GM21447 (cell line): ENCODE results near the gene DPP10.

Experiments
- ATAC-seq: cut with Tn5 transposase; IDR thresholded peaks from one replicate; pipeline ENCODE4 v1.9.1; 2021; ENCODE audit not compliant: unreplicated experiment

Gene DPP10

DNA sequence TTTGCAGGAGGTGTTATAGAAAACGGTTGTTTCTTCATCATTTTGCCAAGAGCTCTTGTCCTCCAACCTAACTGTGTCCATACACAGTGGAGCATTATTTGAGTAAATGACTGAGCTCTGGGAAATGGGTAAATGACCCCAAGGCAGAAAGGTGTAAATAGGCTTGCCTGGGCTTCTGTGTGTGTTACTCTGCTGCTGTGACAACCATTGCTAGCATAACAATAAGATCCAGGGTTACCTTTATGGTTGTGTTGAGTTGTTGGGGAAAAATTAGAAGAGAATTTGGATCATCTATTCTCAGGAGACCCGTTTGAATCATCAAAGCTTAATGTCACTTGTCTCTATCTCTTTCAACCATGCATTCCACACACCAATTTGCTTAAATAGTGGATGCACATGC is 672.7 kb downstream of the DPP10 start:
- no peak for ATAC-seq

DNA sequence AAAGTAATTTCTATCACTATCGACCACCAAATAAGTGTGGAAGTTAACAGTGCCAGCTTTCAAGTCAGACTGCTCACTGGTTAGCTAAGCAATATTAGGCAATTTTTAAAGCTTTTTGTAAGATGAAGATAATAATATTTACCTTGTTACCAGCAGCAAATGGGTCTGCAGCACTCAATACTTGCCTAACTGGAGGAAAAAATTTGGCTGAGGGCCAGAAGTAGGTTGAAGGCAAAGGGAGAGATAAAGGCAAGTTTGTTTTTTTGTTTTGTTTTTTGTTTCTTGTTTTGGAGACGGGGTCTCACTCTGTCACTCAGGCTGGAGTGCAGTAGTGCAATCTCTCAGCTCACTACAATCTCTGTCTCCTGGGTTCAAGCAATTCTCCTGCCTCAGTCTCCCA is 675.9 kb downstream of the DPP10 start:
- no peak for ATAC-seq

- no peak for ATAC-seq
Observed at GRCh38 chr2:115119086-115119485, 676.6 kb downstream of the DPP10 start.

- ATAC-seq = no peak
Observed at GRCh38 chr2:115122701-115123100, 680.3 kb downstream of the DPP10 start.

GRCh38 chr2:115124817-115125216 is 682.4 kb downstream of the DPP10 start:
- no peak for ATAC-seq

DNA sequence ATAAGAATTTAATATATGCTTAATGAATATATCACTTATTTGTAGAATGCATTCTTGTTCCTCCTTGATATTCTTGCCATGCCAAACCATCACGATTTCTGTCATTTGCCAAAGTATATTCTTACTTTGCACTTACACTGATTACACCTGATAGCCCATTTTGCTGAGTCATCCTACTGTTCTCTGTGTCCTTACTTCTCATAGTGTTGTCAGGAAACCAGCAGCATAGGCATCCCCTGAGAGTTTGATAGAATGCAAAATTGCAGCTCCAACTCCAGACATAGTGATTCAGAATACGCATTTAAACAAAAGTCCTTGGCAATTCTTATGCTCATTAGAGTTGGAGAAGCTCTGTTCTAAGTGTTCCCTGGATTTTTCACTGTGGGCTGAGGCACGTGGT is 687.1 kb downstream of the DPP10 start:
- ATAC-seq = no peak

GRCh38 chr2:115160531-115161080 is 718.2 kb downstream of the DPP10 start:
- no peak for ATAC-seq

DNA sequence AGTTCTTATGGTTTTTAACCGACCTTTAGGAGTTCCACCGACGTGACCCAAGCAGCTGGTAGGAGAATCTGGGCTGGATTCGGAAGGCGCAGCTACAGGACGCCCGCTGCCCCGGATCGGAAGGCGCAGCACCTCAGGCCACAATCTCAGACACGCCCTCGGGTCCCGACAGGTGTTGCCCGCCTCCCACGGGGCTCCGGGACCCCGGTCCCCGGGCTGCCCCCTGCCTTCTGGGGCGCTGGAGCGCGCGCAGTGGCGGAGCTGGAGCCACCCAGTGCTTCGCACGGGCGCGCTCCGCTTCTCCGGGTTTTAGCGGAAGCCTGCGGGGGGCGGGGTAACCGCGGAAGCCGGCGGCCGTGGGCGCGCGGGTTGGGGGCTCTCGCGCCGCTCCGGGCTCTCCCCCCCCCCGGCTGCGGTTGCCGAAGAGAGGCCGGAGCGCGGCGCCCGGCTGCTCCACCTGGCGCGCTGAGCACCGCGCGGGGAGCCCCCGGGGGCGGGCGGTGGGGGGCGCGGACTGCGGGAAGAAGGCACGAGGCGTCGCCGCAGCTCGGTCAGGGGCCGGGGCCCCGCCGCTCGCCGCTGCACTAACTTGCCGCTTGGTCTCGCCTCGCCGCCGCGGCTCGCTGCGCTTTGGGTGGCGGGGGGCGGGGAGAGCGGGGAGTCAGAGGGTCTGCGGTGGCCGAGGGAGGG is 718.8 kb downstream of the DPP10 start:
- ATAC-seq = no peak

GRCh38 chr2:115161771-115162493 is 719.5 kb downstream of the DPP10 start:
- no peak for ATAC-seq

- no peak for ATAC-seq
Observed at GRCh38 chr2:115162494-115163293, 720.3 kb downstream of the DPP10 start.

- no peak for ATAC-seq
Observed at GRCh38 chr2:115163572-115163971, 721.1 kb downstream of the DPP10 start.

DNA sequence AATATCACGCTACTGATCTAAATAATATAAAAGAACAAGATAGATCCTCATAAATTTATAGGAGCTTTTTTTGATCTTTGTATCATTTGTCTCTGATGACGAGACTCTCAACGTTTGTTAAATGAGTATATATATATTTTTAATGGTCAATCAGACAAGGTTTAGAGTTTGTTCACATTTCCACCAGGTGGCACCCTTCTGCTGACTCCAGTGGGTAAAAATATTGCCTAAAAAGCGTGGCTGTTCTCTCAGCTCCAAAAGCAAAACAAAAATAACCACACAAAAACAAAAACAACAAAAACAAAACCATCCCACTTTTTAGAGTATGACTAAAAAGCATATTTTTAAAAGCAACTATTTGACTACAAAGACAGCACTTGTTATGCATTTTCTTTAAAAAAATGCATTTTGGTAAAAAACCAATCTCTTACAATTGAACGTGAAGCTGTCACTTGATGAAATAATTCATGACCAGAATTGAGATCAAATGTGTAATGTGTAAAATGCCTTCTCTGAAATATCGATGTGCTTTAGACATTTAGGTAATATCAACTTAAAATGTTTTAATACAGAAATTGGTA is 723.2 kb downstream of the DPP10 start:
- no peak for ATAC-seq

- no peak for ATAC-seq
Observed at GRCh38 chr2:115168457-115168856, 726.0 kb downstream of the DPP10 start.

DNA sequence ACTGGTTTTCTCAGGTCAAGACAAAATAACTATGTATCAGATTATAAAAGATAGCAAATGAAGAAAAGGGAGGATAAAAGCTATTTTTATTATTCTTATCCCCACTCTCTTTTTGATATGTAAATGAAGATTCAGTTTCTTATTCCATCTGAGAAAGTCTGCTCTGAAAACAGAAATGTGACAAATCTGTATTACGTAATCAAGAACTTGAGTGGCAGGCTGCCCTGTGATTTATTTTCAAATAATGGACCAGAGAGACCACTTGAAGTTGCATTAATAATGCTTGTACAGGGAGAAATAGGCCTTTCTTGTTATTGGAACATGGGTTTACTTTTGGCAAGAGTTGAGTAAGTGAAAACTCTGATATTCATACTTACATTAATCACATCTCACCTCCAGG is 727.4 kb downstream of the DPP10 start:
- no peak for ATAC-seq

DNA sequence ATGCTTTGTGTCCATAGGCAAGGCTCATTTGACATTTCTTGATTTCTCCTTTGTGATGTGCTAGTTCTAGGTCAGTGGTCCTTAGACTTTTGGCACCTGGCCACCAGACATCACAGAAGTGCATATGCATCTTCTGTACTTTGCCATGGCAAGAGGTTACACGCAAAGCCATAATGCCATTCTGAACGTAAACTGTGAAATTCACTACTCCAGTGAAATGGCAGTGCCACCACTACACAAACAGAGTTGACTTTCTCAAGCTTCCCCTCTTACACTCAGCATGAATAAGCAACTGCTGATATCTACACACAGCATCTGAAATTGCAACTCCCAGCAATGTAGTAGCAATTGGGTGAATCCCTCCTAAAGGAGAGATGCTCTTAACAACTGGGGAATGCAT is 729.3 kb downstream of the DPP10 start:
- ATAC-seq = no peak

DNA sequence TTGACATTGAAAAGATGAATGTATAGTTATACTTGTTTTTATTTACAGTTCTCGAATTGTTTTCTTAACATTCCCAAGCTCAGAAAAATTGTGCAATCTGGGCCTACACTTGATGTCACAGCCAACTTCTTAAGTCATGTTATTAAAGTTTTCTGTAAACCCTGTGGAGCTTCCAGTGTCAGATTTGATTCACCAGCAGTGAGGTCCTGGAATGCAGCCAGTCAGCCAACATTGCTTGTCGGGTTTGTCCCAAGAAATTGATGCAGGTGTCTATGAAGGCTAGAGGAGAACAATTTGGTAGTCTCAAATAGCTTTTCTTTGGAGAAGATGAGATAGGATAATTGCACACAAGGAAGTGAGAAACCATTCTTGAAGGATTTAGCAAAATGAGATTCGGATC is 732.2 kb downstream of the DPP10 start:
- no peak for ATAC-seq

DNA sequence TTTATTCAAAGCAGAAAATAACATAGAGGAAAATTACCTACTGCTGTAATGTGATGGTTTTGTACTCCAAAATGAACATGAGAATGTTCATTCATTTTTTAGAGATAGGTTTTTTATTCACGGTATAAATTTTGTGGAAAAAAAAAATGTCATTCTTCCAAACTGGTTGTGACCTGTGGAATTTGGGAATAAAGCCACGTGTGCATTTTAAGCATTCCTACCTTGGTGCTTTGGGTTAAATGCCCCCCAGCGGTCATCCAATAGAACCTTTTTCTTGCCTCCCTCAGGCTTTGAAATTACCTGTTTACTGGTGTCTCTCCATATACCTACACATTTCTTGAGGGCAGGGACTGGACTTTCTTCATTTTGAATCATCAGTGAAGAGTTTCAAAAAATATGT is 740.7 kb downstream of the DPP10 start:
- no peak for ATAC-seq

DNA sequence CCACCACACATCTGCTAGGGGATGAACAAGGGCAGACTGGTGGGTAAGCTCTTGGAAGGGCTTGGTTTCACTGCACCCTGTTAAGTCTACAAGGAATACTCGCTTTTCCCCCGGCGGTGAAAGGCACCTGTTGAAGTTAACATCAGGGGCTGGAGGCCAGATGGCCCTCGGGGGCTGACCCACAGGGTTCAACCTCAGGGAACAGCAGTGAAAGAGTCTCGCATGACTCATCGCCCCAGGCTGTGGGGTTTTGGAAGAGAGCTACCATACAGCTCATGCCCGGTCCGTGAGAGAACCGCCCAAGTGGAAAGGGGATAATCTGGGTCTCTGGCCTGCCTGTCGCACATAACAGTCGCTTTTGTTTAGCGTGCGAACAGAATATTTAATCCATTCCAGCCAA is 748.0 kb downstream of the DPP10 start:
- ATAC-seq = no peak

GRCh38 chr2:115194623-115195022 is 752.2 kb downstream of the DPP10 start:
- ATAC-seq = no peak

- no peak for ATAC-seq
Observed at GRCh38 chr2:115196587-115196986, 754.1 kb downstream of the DPP10 start.

DNA sequence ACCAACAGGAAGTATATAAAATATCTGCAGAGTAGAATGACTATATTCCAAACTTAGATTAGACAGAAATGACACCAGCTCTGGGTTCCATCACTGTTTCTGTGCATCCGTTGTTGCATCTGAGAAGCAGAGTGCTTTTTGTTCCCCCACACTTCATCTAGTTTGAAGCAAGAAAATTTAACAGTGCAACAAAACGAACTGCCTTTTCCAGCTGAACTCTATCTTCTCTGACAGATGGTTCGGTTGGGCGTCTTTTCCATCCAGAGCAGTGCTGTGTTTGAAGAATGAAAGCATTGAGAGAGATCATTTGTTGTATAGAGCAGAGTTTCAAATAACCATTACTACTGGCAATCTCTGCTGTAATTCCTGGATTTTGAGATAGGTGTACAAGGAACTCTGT is 757.5 kb downstream of the DPP10 start:
- ATAC-seq = no peak
